ENCODE results near the gene PDE4B.

GRCh38 chr1:66003690-66004089 lies 211.0 kb downstream of the PDE4B start:
- TF ChIP-seq CTCF (IDR thresholded peaks at IDR 0.05) = no peak
- no peak for TF ChIP-seq EZH2phosphoT487 (IDR thresholded peaks at IDR 0.05)
